ENCODE data around the gene LRP1B. TPM values are rescaled to one million over a fixed set of nuclear protein-coding genes. Genes with fewer than 3 reads are reported as not detected.

The LRP1B gene
- total and polyA plus RNA-seq, 4 donors, result 0.01 to 0.84 (median 0.17) TPM

DNA sequence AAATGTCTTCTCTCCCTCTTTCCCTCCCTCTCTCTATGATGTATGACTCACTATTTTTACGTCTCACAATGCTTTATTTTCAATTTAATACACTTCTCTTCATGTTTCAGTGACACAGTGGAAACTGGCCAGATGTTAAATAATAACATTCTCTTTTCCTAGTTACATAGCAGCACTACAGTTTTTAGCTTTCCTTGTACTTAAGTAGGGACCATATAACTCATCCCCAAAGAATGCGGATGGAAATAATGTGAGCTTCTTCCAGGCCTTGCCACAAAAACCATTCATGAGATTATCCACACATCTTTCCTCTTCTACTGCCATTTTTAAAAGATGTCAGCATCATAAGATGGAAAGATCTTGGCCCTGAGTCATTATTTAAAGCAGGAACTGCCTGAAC is 789.4 kb downstream of the LRP1B start:
- no peak for DNase-seq (ENCODE audit: low spot score)
- H3K4me3 ChIP-seq (ENCODE audit: low read depth in 1 of 3, low read length in 3 of 3), result no peak overlapping the region
- H3K4me1 ChIP-seq (ENCODE audit: control insufficient read depth in 4 of 4, insufficient read depth in 4 of 4, low read length in 3 of 4), result no peaks in the 10 kb centered on the region
- no peaks in the 10 kb centered on the region for H3K27me3 ChIP-seq (ENCODE audit: control insufficient read depth in 4 of 4, insufficient read depth in 4 of 4, low read length in 3 of 4)
- H3K27ac ChIP-seq (ENCODE audit: low read depth in 1 of 2, low read length in 2 of 2), result no peak overlapping the region
- no peak overlapping the region for H3K9ac ChIP-seq (ENCODE audit: low read depth in 1 of 2, low read length in 2 of 2)
- TF ChIP-seq RAD21 (IDR thresholded peaks at IDR 0.05) (no peak), NR2F2 (IDR thresholded peaks at IDR 0.05) (no peak), YY1 (IDR thresholded peaks at IDR 0.05) (no peak), EGR1 (IDR thresholded peaks at IDR 0.05; ENCODE audit: low read depth in 2 of 2) (no peak), TAF1 (conservative IDR thresholded peaks at IDR 0.05) (no peak), FOXA2 (IDR thresholded peaks at IDR 0.05) (no peak), HNF4A (conservative IDR thresholded peaks at IDR 0.05) (no peak), JUND (IDR thresholded peaks at IDR 0.05) (no peak), HNF4G (IDR thresholded peaks at IDR 0.05) (no peak), SP1 (IDR thresholded peaks at IDR 0.05) (no peak), RXRA (IDR thresholded peaks at IDR 0.05) (no peak), GABPA (IDR thresholded peaks at IDR 0.05 in 1 of 2, conservative IDR thresholded peaks at IDR 0.05 in 1 of 2) (no peak), FOXA1 (IDR thresholded peaks at IDR 0.05) (no peak)
- TF ChIP-seq, protein P1, sequence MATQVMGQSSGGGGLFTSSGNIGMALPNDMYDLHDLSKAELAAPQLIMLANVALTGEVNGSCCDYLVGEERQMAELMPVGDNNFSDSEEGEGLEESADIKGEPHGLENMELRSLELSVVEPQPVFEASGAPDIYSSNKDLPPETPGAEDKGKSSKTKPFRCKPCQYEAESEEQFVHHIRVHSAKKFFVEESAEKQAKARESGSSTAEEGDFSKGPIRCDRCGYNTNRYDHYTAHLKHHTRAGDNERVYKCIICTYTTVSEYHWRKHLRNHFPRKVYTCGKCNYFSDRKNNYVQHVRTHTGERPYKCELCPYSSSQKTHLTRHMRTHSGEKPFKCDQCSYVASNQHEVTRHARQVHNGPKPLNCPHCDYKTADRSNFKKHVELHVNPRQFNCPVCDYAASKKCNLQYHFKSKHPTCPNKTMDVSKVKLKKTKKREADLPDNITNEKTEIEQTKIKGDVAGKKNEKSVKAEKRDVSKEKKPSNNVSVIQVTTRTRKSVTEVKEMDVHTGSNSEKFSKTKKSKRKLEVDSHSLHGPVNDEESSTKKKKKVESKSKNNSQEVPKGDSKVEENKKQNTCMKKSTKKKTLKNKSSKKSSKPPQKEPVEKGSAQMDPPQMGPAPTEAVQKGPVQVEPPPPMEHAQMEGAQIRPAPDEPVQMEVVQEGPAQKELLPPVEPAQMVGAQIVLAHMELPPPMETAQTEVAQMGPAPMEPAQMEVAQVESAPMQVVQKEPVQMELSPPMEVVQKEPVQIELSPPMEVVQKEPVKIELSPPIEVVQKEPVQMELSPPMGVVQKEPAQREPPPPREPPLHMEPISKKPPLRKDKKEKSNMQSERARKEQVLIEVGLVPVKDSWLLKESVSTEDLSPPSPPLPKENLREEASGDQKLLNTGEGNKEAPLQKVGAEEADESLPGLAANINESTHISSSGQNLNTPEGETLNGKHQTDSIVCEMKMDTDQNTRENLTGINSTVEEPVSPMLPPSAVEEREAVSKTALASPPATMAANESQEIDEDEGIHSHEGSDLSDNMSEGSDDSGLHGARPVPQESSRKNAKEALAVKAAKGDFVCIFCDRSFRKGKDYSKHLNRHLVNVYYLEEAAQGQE (IDR thresholded peaks at IDR 0.05), result no peak
- TF ChIP-seq, protein P2, sequence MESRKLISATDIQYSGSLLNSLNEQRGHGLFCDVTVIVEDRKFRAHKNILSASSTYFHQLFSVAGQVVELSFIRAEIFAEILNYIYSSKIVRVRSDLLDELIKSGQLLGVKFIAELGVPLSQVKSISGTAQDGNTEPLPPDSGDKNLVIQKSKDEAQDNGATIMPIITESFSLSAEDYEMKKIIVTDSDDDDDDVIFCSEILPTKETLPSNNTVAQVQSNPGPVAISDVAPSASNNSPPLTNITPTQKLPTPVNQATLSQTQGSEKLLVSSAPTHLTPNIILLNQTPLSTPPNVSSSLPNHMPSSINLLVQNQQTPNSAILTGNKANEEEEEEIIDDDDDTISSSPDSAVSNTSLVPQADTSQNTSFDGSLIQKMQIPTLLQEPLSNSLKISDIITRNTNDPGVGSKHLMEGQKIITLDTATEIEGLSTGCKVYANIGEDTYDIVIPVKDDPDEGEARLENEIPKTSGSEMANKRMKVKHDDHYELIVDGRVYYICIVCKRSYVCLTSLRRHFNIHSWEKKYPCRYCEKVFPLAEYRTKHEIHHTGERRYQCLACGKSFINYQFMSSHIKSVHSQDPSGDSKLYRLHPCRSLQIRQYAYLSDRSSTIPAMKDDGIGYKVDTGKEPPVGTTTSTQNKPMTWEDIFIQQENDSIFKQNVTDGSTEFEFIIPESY (IDR thresholded peaks at IDR 0.05), result no peak
- TF ChIP-seq, protein P3, sequence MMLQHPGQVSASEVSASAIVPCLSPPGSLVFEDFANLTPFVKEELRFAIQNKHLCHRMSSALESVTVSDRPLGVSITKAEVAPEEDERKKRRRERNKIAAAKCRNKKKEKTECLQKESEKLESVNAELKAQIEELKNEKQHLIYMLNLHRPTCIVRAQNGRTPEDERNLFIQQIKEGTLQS (IDR thresholded peaks at IDR 0.05), result no peak
- TF ChIP-seq, protein P4, sequence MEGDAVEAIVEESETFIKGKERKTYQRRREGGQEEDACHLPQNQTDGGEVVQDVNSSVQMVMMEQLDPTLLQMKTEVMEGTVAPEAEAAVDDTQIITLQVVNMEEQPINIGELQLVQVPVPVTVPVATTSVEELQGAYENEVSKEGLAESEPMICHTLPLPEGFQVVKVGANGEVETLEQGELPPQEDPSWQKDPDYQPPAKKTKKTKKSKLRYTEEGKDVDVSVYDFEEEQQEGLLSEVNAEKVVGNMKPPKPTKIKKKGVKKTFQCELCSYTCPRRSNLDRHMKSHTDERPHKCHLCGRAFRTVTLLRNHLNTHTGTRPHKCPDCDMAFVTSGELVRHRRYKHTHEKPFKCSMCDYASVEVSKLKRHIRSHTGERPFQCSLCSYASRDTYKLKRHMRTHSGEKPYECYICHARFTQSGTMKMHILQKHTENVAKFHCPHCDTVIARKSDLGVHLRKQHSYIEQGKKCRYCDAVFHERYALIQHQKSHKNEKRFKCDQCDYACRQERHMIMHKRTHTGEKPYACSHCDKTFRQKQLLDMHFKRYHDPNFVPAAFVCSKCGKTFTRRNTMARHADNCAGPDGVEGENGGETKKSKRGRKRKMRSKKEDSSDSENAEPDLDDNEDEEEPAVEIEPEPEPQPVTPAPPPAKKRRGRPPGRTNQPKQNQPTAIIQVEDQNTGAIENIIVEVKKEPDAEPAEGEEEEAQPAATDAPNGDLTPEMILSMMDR (IDR thresholded peaks at IDR 0.05; ENCODE audit: low read depth, low read length, missing input control), result no peak
- TF ChIP-seq, protein P5, sequence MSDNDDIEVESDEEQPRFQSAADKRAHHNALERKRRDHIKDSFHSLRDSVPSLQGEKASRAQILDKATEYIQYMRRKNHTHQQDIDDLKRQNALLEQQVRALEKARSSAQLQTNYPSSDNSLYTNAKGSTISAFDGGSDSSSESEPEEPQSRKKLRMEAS (IDR thresholded peaks at IDR 0.05), result no peak
- 83% methylated on average over 2 of the region's 2 CpGs for WGBS
- H3K9me3 ChIP-seq (ENCODE audit: control insufficient read depth in 4 of 4, low read length in 3 of 4), result no peaks in the 10 kb centered on the region
- no peaks in the 10 kb centered on the region for H3K36me3 ChIP-seq (ENCODE audit: control insufficient read depth in 4 of 4, insufficient read depth in 3 of 4, low read depth in 1 of 4, low read length in 3 of 4)
